ENCODE data around the gene KDM4F. TPM values are rescaled to one million over a fixed set of nuclear protein-coding genes. Genes with fewer than 3 reads are reported as not detected.
"Not testable (repeated sequence)": the region's sequence is repeated elsewhere in the genome, so short reads cannot be mapped to it uniquely, and the experiment has no call there.

Gene KDM4F
- total and polyA plus RNA-seq, 8 donors, result not detected

GRCh38 chr11:95016139-95016538 is 33.1 kb upstream of the KDM4F start:
- H3K4me1 ChIP-seq, result no peaks in the 10 kb centered on the region
- H3K27ac ChIP-seq, result no peak overlapping the region
- WGBS, 5 donors, result 27 to 59% (median 32%) methylated on average over 2 of the region's 2 CpGs
- TF ChIP-seq EP300 (IDR thresholded peaks at IDR 0.05) (no peak), POLR2A (IDR thresholded peaks at IDR 0.05) (no peak), POLR2AphosphoS5 (IDR thresholded peaks at IDR 0.05) (no peak), CTCF (IDR thresholded peaks at IDR 0.05) (no peak)
- H3K27me3 ChIP-seq, result peaks cover 0 to 9% (median 0%) of the 10 kb centered on the region in 3 donors
- no peaks in the 10 kb centered on the region for H3K9me3 ChIP-seq
- H3K36me3 ChIP-seq, result no peaks in the 10 kb centered on the region
- no peak overlapping the region for H3K4me3 ChIP-seq
- intact Hi-C loops (cut with DNase I; ENCODE audit: low total_unique reads), result no loop called here
- no peak for DNase-seq

- H3K4me3 ChIP-seq; H3K4me1 ChIP-seq; DNase-seq; H3K36me3 ChIP-seq; H3K27me3 ChIP-seq; intact Hi-C loops (cut with DNase I; ENCODE audit: low total_unique reads); H3K9me3 ChIP-seq; H3K27ac ChIP-seq: not testable (repeated sequence)
- 77 to 80% (median 78%) methylated on average over 5 of the region's 5 CpGs for WGBS, 5 donors
These were observed 27.8 kb upstream of the KDM4F start for GRCh38 chr11:95021468-95021867.

- Histone ChIP-seq H3K9me3 (no peaks in the 10 kb centered on the region), H3K27me3 (no peaks in the 10 kb centered on the region), H3K4me1 (no peaks in the 10 kb centered on the region), H3K4me3 (no peak within 1 kb of the TSS), H3K36me3 (no peaks in the 10 kb centered on the region), H3K27ac (no peak within 1 kb of the TSS)
- 89 to 100% (median 93%) methylated on average over 1 of the region's 1 CpG for WGBS, 5 donors
- intact Hi-C loops (cut with DNase I; ENCODE audit: low total_unique reads), result no loop called here
- no peak for DNase-seq
- no peak for TF ChIP-seq EP300 (IDR thresholded peaks at IDR 0.05)
- TF ChIP-seq POLR2AphosphoS5 (IDR thresholded peaks at IDR 0.05), result no peak
- no peak for TF ChIP-seq POLR2A (IDR thresholded peaks at IDR 0.05)
- no peak for TF ChIP-seq CTCF (IDR thresholded peaks at IDR 0.05)
These were observed 24.3 kb upstream of the KDM4F start, which contains the start of gene KDM4E for GRCh38 chr11:95024958-95025357. KDM4E (plus strand) TSS chr11:95025258; CDS start chr11:95025558, 300 bp downstream.

- DNase-seq; H3K36me3 ChIP-seq; H3K27me3 ChIP-seq; intact Hi-C loops (cut with DNase I; ENCODE audit: low total_unique reads); H3K4me1 ChIP-seq; H3K4me3 ChIP-seq; H3K9me3 ChIP-seq; H3K27ac ChIP-seq: not testable (repeated sequence)
- WGBS, 5 donors, result 82 to 90% (median 87%) methylated on average over 6 to 9 of the region's 9 CpGs
These were observed 23.6 kb upstream of the KDM4F start for GRCh38 chr11:95025594-95025993.

GRCh38 chr11:95028357-95028756 is 20.9 kb upstream of the KDM4F start:
- Histone ChIP-seq H3K9me3 (no peaks in the 10 kb centered on the region), H3K4me1 (no peaks in the 10 kb centered on the region), H3K4me3 (no peak overlapping the region), H3K36me3 (no peaks in the 10 kb centered on the region), H3K27me3 (no peaks in the 10 kb centered on the region), H3K27ac (no peak overlapping the region)
- DNase-seq, result no peak
- TF ChIP-seq POLR2A (IDR thresholded peaks at IDR 0.05), result no peak
- TF ChIP-seq POLR2AphosphoS5 (IDR thresholded peaks at IDR 0.05), result no peak
- no peak for TF ChIP-seq EP300 (IDR thresholded peaks at IDR 0.05)
- TF ChIP-seq CTCF (IDR thresholded peaks at IDR 0.05), result no peak
- intact Hi-C loops (cut with DNase I; ENCODE audit: low total_unique reads), result no loop called here
- WGBS, 5 donors, result 75 to 91% (median 90%) methylated on average over 3 of the region's 3 CpGs
